RPMI7951 (cell line): ENCODE results near the gene DEFB125. TPM values are rescaled to one million over a fixed set of nuclear protein-coding genes. Genes with fewer than 3 reads are reported as not detected.

Source experiments
- DNase-seq: peaks from one replicate; pipeline ENCODE4 v3.0.0-alpha.2; 2012; ENCODE audit warnings: low read depth
- total RNA-seq: library from RNA; depleted of rRNA; stranded (reverse); fragments of >200 nt; shearing (Covaris generic); gene quantifications from 2 replicates; pipeline ENCODE4 v1.2.3, GENCODE V29; 2014; rRNA removed

The DEFB125 gene
- total RNA-seq, 1 experiment from 2014 or later = not detected

DNA sequence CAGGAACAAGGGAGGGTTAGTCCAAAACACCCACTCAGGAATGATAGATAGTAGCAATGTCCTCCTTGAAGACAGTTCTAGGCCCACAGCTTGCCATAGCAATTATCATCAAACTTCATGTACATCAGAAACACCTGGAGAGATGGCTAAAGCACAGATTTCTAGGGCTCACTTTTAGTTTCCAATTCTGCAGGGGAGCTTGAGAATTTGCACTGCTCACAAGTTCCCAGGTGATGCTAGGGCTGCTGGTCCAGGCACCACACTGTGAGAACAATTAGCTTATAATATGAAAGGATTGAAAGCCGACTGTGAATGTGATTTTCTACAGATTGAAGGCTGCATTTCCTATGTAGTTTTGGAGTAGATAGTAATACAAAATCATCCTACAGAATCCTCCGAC is 58.4 kb downstream of the DEFB125 start:
- no peak for DNase-seq

Other genes with a start within 250 kb of the DEFB125 start
- not detected in 2 replicates for gene DEFB126, start 54.9 kb downstream of the DEFB125 start, total RNA-seq
- gene DEFB127, start 69.8 kb downstream of the DEFB125 start, total RNA-seq = not detected in 2 replicates
- not detected in 2 replicates for gene DEFB128, start 102.0 kb downstream of the DEFB125 start, total RNA-seq
- gene DEFB129, start 139.6 kb downstream of the DEFB125 start, total RNA-seq = not detected in 2 replicates
- gene DEFB132, start 170.1 kb downstream of the DEFB125 start, total RNA-seq = not detected in 2 replicates
- 1.4 and 2.4 TPM in 2 replicates for gene C20orf96, start 203.1 kb downstream of the DEFB125 start, total RNA-seq
- gene ZCCHC3, start 209.9 kb downstream of the DEFB125 start, total RNA-seq = 16.2 and 19.2 TPM in 2 replicates
- 3.1 and 6.1 TPM in 2 replicates for gene SOX12, start 237.9 kb downstream of the DEFB125 start, total RNA-seq